Mucosa of descending colon (tissue), 3 donors: ENCODE measurements around the gene SERP1. TPM values are rescaled to one million over a fixed set of nuclear protein-coding genes. Genes with fewer than 3 reads are reported as not detected.

Experiments used
- ATAC-seq: fragments of 200-7000 bp; cut with Tn5 transposase; one replicate; pipeline ENCODE4 v1.9.1; 2020; ENCODE audit warnings: mild to moderate bottlenecking, moderate library complexity
- DNase-seq, 3 donors: peaks; one replicate each; pipeline ENCODE4 v3.0.0-alpha.2; 2020
- H3K36me3 ChIP-seq: fragments of 200-600 bp; one replicate; pipeline ENCODE4 v1.8.0; 2021; ENCODE audit warnings: low read depth, mild to moderate bottlenecking
- H3K4me1 ChIP-seq: fragments of 200-600 bp; one replicate; pipeline ENCODE4 v1.8.0; 2021; ENCODE audit warnings: low read depth, mild to moderate bottlenecking
- H3K4me3 ChIP-seq: fragments of 200-600 bp; one replicate; pipeline ENCODE4 v1.8.0; 2021; ENCODE audit warnings: mild to moderate bottlenecking
- H3K9me3 ChIP-seq: fragments of 200-600 bp; one replicate; pipeline ENCODE4 v1.8.0; 2021; ENCODE audit warnings: mild to moderate bottlenecking
- intact Hi-C, 2 donors: fragments of 100-400 bp; cut with DNase I in 1 of 2; cut with micrococcal nuclease in 1 of 2; formaldehyde crosslinking; loops; one replicate each; pipeline versions ENCODE4 v1.11.0 to v1.11.1; 2022; cut with DNase I, micrococcal nuclease
- total RNA-seq, 3 donors: library from RNA; stranded (reverse); fragmentation: NEBNext Ultra II Directional in 2 of 3; extraction: Animal tissue kit (Norgen Biotek cat#: 25700) in 2 of 3; gene quantifications; one replicate each; pipeline versions ENCODE4 v1.2.1 to v1.2.4, GENCODE V29; 2021 to 2023
- TF ChIP-seq, protein P1 (sequence below): fragments of 200-600 bp; IDR thresholded peaks from one replicate; pipeline ENCODE4 v1.8.0; 2022; ENCODE audit warnings: antibody characterized with exemption, mild to moderate bottlenecking
- donor health status: DM: no; HTN: no; CAD: no; lungs with moderate emphysema.
- donor health status: DM: no; HTN: no; CAD: no.
- donor health status: DM: no; HTN: yes; CAD: no.

Gene SERP1
- total RNA-seq, 3 donors from 2014 or later: 72.8 to 87.1 (median 86.6) TPM

GRCh38 chr3:150523538-150523937 is 22.8 kb downstream of the SERP1 start:
- TF ChIP-seq, protein P1, sequence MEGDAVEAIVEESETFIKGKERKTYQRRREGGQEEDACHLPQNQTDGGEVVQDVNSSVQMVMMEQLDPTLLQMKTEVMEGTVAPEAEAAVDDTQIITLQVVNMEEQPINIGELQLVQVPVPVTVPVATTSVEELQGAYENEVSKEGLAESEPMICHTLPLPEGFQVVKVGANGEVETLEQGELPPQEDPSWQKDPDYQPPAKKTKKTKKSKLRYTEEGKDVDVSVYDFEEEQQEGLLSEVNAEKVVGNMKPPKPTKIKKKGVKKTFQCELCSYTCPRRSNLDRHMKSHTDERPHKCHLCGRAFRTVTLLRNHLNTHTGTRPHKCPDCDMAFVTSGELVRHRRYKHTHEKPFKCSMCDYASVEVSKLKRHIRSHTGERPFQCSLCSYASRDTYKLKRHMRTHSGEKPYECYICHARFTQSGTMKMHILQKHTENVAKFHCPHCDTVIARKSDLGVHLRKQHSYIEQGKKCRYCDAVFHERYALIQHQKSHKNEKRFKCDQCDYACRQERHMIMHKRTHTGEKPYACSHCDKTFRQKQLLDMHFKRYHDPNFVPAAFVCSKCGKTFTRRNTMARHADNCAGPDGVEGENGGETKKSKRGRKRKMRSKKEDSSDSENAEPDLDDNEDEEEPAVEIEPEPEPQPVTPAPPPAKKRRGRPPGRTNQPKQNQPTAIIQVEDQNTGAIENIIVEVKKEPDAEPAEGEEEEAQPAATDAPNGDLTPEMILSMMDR: no peak
- intact Hi-C loops: no loop called here
- ATAC-seq: no peak

DNA sequence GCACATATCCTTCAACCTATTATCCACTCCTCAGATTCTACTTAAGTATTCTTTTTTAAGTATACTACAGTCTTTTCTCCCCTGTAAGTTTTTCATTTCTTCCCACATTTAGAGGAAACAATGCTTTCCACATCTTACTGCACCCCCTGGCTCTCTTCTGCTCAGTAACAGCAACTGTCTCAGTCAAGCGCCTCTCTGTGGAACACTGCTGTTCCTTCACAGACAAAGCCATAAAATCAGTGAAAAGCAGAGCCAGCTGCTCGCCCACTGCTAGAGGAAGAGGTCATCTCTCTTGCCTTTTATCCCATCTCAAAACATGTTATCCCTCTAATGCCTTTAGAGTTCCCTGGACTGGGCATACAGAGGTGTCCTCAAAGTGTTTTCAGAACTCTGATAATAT is 24.8 kb downstream of the SERP1 start:
- Histone ChIP-seq H3K4me1 (peaks cover 6% of the 10 kb centered on the region), H3K4me3 (no peak overlapping the region), H3K36me3 (no peaks in the 10 kb centered on the region), H3K9me3 (no peaks in the 10 kb centered on the region)
- intact Hi-C loops: no loop called here
- ATAC-seq (peak; percentile 34), DNase-seq (no peak)
- TF ChIP-seq, protein P1: no peak

More at GRCh38 chr3:150523538-150523937, 22.8 kb downstream of the SERP1 start:
- Histone ChIP-seq H3K36me3 (no peaks in the 10 kb centered on the region), H3K4me1 (peaks cover 3% of the 10 kb centered on the region), H3K9me3 (no peaks in the 10 kb centered on the region), H3K4me3 (no peak overlapping the region)
- no peak for DNase-seq

GRCh38 chr3:150520408-150520807 is 25.9 kb downstream of the SERP1 start:
- DNase-seq (no peak), ATAC-seq (no peak)
- Histone ChIP-seq H3K36me3 (no peaks in the 10 kb centered on the region), H3K4me1 (peaks cover 6% of the 10 kb centered on the region), H3K4me3 (no peak overlapping the region), H3K9me3 (no peaks in the 10 kb centered on the region)
- TF ChIP-seq, protein P1: no peak
- intact Hi-C loops: no loop called here

GRCh38 chr3:150519026-150519425 is 27.3 kb downstream of the SERP1 start:
- DNase-seq (peak in 1 of 3 donors; percentile 61), ATAC-seq (peak; percentile 98)
- no peaks in the 10 kb centered on the region for H3K36me3 ChIP-seq
- intact Hi-C loops: no loop called here
- H3K4me1 ChIP-seq: peaks cover 6% of the 10 kb centered on the region
- TF ChIP-seq, protein P1: no peak
- no peak overlapping the region for H3K4me3 ChIP-seq
- H3K9me3 ChIP-seq: no peaks in the 10 kb centered on the region

GRCh38 chr3:150515210-150515609 is 31.1 kb downstream of the SERP1 start:
- TF ChIP-seq, protein P1: no peak
- H3K4me3 ChIP-seq: no peak overlapping the region
- no peak for ATAC-seq
- no peaks in the 10 kb centered on the region for H3K36me3 ChIP-seq
- intact Hi-C loops: no loop called here
- no peaks in the 10 kb centered on the region for H3K9me3 ChIP-seq
- DNase-seq: no peak
- peaks cover 6% of the 10 kb centered on the region for H3K4me1 ChIP-seq
